Vagina (tissue), 2 donors: ENCODE results near the gene NAPA. TPM values are rescaled to one million over a fixed set of nuclear protein-coding genes. Genes with fewer than 3 reads are reported as not detected.

Experiments
- DNase-seq, 2 donors: peaks; one replicate each; pipeline ENCODE4 v3.0.0-alpha.2; 2017; ENCODE audit errors: extremely low spot score in 2 of 2
- H3K27ac ChIP-seq: fragments of 200-600 bp; sonication (generic); one replicate; pipeline ENCODE4 v1.5.1; 2019
- H3K27me3 ChIP-seq: fragments of 200-600 bp; sonication (generic); one replicate; pipeline ENCODE4 v1.5.1; 2019
- H3K36me3 ChIP-seq, 2 donors: fragments of 200-600 bp; sonication (generic); one replicate each; pipeline ENCODE4 v1.5.1; 2017 to 2019
- H3K4me1 ChIP-seq: fragments of 200-600 bp; sonication (generic); one replicate; pipeline ENCODE4 v1.5.1; 2019
- H3K4me3 ChIP-seq, 2 donors: fragments of 200-600 bp; sonication (generic); 1 replicate in 1 of 2; 2 replicates in 1 of 2; pipeline ENCODE4 v1.5.1; 2016 to 2019
- H3K9me3 ChIP-seq: fragments of 200-600 bp; sonication (generic); one replicate; pipeline ENCODE4 v1.5.1; 2019
- CTCF ChIP-seq, 3 experiments: fragments of 450-650 bp in 2 of 3; fragments of 200-600 bp in 1 of 3; sonication (generic) in 1 of 3; IDR thresholded peaks; one replicate each; pipeline ENCODE4 v1.5.1; 2017 to 2019; ENCODE audit warnings: antibody characterized with exemption in 3 of 3, mild to moderate bottlenecking in 2 of 3, moderate library complexity in 2 of 3
- POLR2A ChIP-seq, 2 donors: fragments of 450-650 bp; IDR thresholded peaks; one replicate each; pipeline ENCODE4 v1.6.1; 2017; ENCODE audit warnings: antibody characterized with exemption in 2 of 2, mild to moderate bottlenecking in 2 of 2, moderate library complexity in 2 of 2
- POLR2AphosphoS5 ChIP-seq, 2 donors: sonication (generic); formaldehyde crosslinking; IDR thresholded peaks; one replicate each; pipeline ENCODE4 v1.9.0; 2017; ENCODE audit warnings: antibody characterized with exemption in 2 of 2, mild to moderate bottlenecking in 2 of 2, low read depth in 1 of 2; ENCODE audit not compliant: insufficient read depth in 1 of 2
- intact Hi-C: fragments of 100-400 bp; cut with DNase I; formaldehyde crosslinking; loops from one replicate; pipeline ENCODE4 v1.15.1; 2023
- total RNA-seq: library from RNA; depleted of rRNA; stranded (reverse); fragments of >200 nt; gene quantifications from one replicate; pipeline ENCODE4 v1.2.3, GENCODE V29; 2016

NAPA gene
- total RNA-seq, 1 donor from 2014 or later = 108 TPM

- intact Hi-C loops = loop anchor here (10.0 kb wide), 1 partner anchor 227 kb away; no protein-coding TSS in a partner anchor
- no peak for TF ChIP-seq POLR2A (IDR thresholded peaks at IDR 0.05)
- no peak for TF ChIP-seq POLR2AphosphoS5 (IDR thresholded peaks at IDR 0.05; ENCODE audit: insufficient read depth in 1 of 2, low read depth in 1 of 2)
- TF ChIP-seq CTCF (IDR thresholded peaks at IDR 0.05) = no peak
- no peak for DNase-seq
- Histone ChIP-seq H3K4me1 (peaks cover 26% of the 10 kb centered on the region), H3K36me3 (no peaks in the 10 kb centered on the region), H3K4me3 (peak overlapping the region in 1 of 2 donors; percentile 25), H3K27me3 (peaks cover 11% of the 10 kb centered on the region), H3K9me3 (no peaks in the 10 kb centered on the region), H3K27ac (no peak overlapping the region)
Observed at GRCh38 chr19:47447470-47448359, 67.1 kb downstream of the NAPA start.

DNA sequence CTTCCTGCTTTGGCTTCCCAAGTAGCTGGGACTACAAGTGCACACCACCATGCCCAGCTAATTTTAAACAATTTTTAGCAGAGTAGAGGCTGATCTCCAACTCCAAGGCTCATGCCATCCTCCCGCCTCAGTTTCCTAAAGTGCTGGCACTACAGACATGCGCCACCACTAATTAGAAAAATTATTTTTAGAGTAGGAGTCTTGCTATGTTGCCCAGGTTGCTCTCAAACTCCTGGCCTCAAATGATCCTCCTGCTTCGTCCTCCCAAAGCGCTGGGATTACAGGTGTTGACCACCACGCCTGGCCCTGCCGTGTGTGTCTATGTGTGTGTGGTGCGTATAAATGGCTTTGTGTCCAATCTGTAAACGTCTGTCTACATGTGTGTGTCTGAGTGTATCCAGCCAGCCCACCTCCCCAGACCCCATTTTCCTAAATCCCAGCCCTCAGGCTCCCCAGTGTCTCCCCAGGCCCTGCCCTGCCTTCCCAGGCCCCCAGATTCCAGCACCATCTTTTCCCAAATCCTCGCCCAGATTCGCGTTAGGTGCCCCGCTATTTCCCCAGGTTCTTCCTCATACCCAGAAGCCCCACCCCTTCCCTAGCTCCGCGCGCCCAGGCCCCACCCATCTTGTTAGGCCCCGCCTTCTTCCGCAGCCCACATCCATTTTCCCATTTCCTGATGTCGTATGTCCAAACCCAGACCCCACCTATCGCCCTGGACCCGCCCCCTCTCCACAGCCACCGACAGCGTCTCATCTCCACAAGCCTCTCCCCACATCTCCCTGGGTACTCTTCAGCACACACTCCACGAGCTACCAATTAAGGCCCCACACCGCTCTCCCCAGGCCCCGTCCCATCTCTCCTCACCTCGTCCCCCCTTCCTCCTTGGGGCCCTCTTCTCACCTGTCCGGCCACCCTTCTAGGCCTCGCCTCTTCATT lies 68.1 kb downstream of the NAPA start:
- Histone ChIP-seq H3K27ac (no peak overlapping the region), H3K36me3 (no peaks in the 10 kb centered on the region), H3K4me3 (no peak overlapping the region), H3K9me3 (no peaks in the 10 kb centered on the region), H3K27me3 (peaks cover 11% of the 10 kb centered on the region), H3K4me1 (peaks cover 26% of the 10 kb centered on the region)
- TF ChIP-seq POLR2A (IDR thresholded peaks at IDR 0.05) (no peak), CTCF (IDR thresholded peaks at IDR 0.05) (no peak), POLR2AphosphoS5 (IDR thresholded peaks at IDR 0.05; ENCODE audit: insufficient read depth in 1 of 2, low read depth in 1 of 2) (no peak)
- DNase-seq = no peak
- intact Hi-C loops = loop anchor here (10.0 kb wide), 1 partner anchor 228 kb away; no protein-coding TSS in a partner anchor

DNA sequence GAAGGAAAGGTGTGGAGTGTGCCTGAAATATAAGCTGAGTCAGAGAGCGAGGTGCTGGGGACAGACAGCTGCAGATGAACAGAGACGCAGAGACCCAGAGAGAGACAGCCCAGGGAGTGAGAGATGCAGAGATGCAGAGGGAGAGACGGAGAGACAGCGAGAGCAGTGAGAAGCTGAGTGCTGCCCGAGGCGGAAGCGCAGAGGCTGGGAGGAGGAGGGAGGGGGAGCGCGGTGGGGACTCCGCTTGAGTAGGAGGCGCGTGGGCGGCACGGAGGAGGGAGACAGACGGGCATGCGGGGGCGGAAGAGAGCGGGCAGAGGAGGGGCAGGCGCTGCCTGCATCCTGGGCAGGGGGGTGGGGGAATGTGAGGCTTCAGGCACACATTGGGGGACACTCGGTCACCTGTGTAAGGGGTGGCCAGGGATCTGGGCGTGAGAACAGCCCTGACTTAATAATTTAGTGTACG lies 68.9 kb downstream of the NAPA start:
- Histone ChIP-seq H3K4me1 (peaks cover 26% of the 10 kb centered on the region), H3K27me3 (peaks cover 11% of the 10 kb centered on the region), H3K27ac (no peak overlapping the region), H3K36me3 (no peaks in the 10 kb centered on the region), H3K4me3 (no peak overlapping the region), H3K9me3 (no peaks in the 10 kb centered on the region)
- no peak for DNase-seq
- intact Hi-C loops = loop anchor here (10.0 kb wide), 1 partner anchor 229 kb away; no protein-coding TSS in a partner anchor
- TF ChIP-seq CTCF (IDR thresholded peaks at IDR 0.05) = no peak
- no peak for TF ChIP-seq POLR2A (IDR thresholded peaks at IDR 0.05)
- no peak for TF ChIP-seq POLR2AphosphoS5 (IDR thresholded peaks at IDR 0.05; ENCODE audit: insufficient read depth in 1 of 2, low read depth in 1 of 2)

DNA sequence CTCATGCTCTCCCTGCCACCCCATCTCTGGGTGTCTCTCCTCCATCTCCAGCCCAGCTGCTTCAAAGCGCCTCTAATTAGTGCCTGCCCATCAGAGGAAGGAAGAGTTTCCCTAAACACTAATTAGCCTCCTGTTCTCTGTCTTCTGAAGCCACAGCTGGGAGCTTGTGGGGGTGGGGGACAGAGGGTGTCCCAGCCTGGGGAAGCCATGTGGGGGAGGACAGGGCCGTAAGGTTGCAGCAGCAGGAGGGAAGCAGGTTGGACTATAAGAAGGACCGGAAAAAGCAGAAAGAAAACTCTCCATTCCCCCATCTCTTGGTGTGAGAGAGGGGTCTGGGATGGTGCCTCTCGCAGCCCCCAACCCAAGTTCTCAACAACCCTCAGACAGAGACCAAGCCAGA lies 69.3 kb downstream of the NAPA start:
- Histone ChIP-seq H3K36me3 (no peaks in the 10 kb centered on the region), H3K27me3 (peaks cover 11% of the 10 kb centered on the region), H3K27ac (no peak overlapping the region), H3K4me1 (peaks cover 26% of the 10 kb centered on the region), H3K4me3 (no peak overlapping the region), H3K9me3 (no peaks in the 10 kb centered on the region)
- no peak for DNase-seq
- intact Hi-C loops = loop anchor here (10.0 kb wide), 1 partner anchor 229 kb away; no protein-coding TSS in a partner anchor
- TF ChIP-seq POLR2A (IDR thresholded peaks at IDR 0.05) = no peak
- TF ChIP-seq POLR2AphosphoS5 (IDR thresholded peaks at IDR 0.05; ENCODE audit: insufficient read depth in 1 of 2, low read depth in 1 of 2) = no peak
- TF ChIP-seq CTCF (IDR thresholded peaks at IDR 0.05) = no peak
